ENCODE data around the gene MEGF6.

Gene MEGF6

GRCh38 chr1:3547055-3548005 is 64.0 kb downstream of the MEGF6 start:
- H3K36me3 ChIP-seq (ENCODE audit: control insufficient read depth in 2 of 2, insufficient read depth in 2 of 2, low read length in 2 of 2) = no peaks in the 10 kb centered on the region
- no peak overlapping the region for H3K27ac ChIP-seq (ENCODE audit: low read depth in 2 of 2, low read length in 2 of 2)
- H3K9ac ChIP-seq (ENCODE audit: low read depth in 1 of 2, low read length in 2 of 2) = no peak overlapping the region
- H3K27me3 ChIP-seq (ENCODE audit: control insufficient read depth in 2 of 2, insufficient read depth in 2 of 2, low read length in 2 of 2) = no peaks in the 10 kb centered on the region
- H3K4me1 ChIP-seq (ENCODE audit: control insufficient read depth in 2 of 2, insufficient read depth in 2 of 2, low read length in 2 of 2) = peaks cover 2 to 6% of the 10 kb centered on the region in 2 donors
- no peak overlapping the region for H3K4me3 ChIP-seq (ENCODE audit: low read length in 2 of 2)
- no peaks in the 10 kb centered on the region for H3K9me3 ChIP-seq (ENCODE audit: control insufficient read depth in 2 of 2, low read length in 2 of 2)

GRCh38 chr1:3546048-3546384 is 65.3 kb downstream of the MEGF6 start:
- H3K27me3 ChIP-seq (ENCODE audit: control insufficient read depth in 2 of 2, insufficient read depth in 2 of 2, low read length in 2 of 2) = no peaks in the 10 kb centered on the region
- no peak overlapping the region for H3K9ac ChIP-seq (ENCODE audit: low read depth in 1 of 2, low read length in 2 of 2)
- peaks cover 2 to 6% of the 10 kb centered on the region in 2 donors for H3K4me1 ChIP-seq (ENCODE audit: control insufficient read depth in 2 of 2, insufficient read depth in 2 of 2, low read length in 2 of 2)
- no peaks in the 10 kb centered on the region for H3K36me3 ChIP-seq (ENCODE audit: control insufficient read depth in 2 of 2, insufficient read depth in 2 of 2, low read length in 2 of 2)
- no peak overlapping the region for H3K27ac ChIP-seq (ENCODE audit: low read depth in 2 of 2, low read length in 2 of 2)
- no peak overlapping the region for H3K4me3 ChIP-seq (ENCODE audit: low read length in 2 of 2)
- H3K9me3 ChIP-seq (ENCODE audit: control insufficient read depth in 2 of 2, low read length in 2 of 2) = no peaks in the 10 kb centered on the region

GRCh38 chr1:3545363-3546047 is 65.8 kb downstream of the MEGF6 start:
- Histone ChIP-seq H3K27ac (ENCODE audit: low read depth in 2 of 2, low read length in 2 of 2) (no peak overlapping the region), H3K4me3 (ENCODE audit: low read length in 2 of 2) (no peak overlapping the region), H3K36me3 (ENCODE audit: control insufficient read depth in 2 of 2, insufficient read depth in 2 of 2, low read length in 2 of 2) (no peaks in the 10 kb centered on the region), H3K9me3 (ENCODE audit: control insufficient read depth in 2 of 2, low read length in 2 of 2) (no peaks in the 10 kb centered on the region), H3K4me1 (ENCODE audit: control insufficient read depth in 2 of 2, insufficient read depth in 2 of 2, low read length in 2 of 2) (peaks cover 2 to 6% of the 10 kb centered on the region in 2 donors), H3K9ac (ENCODE audit: low read depth in 1 of 2, low read length in 2 of 2) (no peak overlapping the region), H3K27me3 (ENCODE audit: control insufficient read depth in 2 of 2, insufficient read depth in 2 of 2, low read length in 2 of 2) (no peaks in the 10 kb centered on the region)

GRCh38 chr1:3544040-3544977 is 67.0 kb downstream of the MEGF6 start:
- no peak overlapping the region for H3K9ac ChIP-seq (ENCODE audit: low read depth in 1 of 2, low read length in 2 of 2)
- H3K36me3 ChIP-seq (ENCODE audit: control insufficient read depth in 2 of 2, insufficient read depth in 2 of 2, low read length in 2 of 2) = no peaks in the 10 kb centered on the region
- no peak overlapping the region for H3K4me3 ChIP-seq (ENCODE audit: low read length in 2 of 2)
- no peaks in the 10 kb centered on the region for H3K27me3 ChIP-seq (ENCODE audit: control insufficient read depth in 2 of 2, insufficient read depth in 2 of 2, low read length in 2 of 2)
- H3K27ac ChIP-seq (ENCODE audit: low read depth in 2 of 2, low read length in 2 of 2) = no peak overlapping the region
- peaks cover 2 to 6% of the 10 kb centered on the region in 2 donors for H3K4me1 ChIP-seq (ENCODE audit: control insufficient read depth in 2 of 2, insufficient read depth in 2 of 2, low read length in 2 of 2)
- no peaks in the 10 kb centered on the region for H3K9me3 ChIP-seq (ENCODE audit: control insufficient read depth in 2 of 2, low read length in 2 of 2)

GRCh38 chr1:3543076-3544039 is 68.0 kb downstream of the MEGF6 start:
- no peaks in the 10 kb centered on the region for H3K36me3 ChIP-seq (ENCODE audit: control insufficient read depth in 2 of 2, insufficient read depth in 2 of 2, low read length in 2 of 2)
- no peak overlapping the region for H3K27ac ChIP-seq (ENCODE audit: low read depth in 2 of 2, low read length in 2 of 2)
- peaks cover 2 to 4% of the 10 kb centered on the region in 2 donors for H3K4me1 ChIP-seq (ENCODE audit: control insufficient read depth in 2 of 2, insufficient read depth in 2 of 2, low read length in 2 of 2)
- no peaks in the 10 kb centered on the region for H3K9me3 ChIP-seq (ENCODE audit: control insufficient read depth in 2 of 2, low read length in 2 of 2)
- H3K4me3 ChIP-seq (ENCODE audit: low read length in 2 of 2) = no peak overlapping the region
- no peak overlapping the region for H3K9ac ChIP-seq (ENCODE audit: low read depth in 1 of 2, low read length in 2 of 2)
- H3K27me3 ChIP-seq (ENCODE audit: control insufficient read depth in 2 of 2, insufficient read depth in 2 of 2, low read length in 2 of 2) = no peaks in the 10 kb centered on the region

GRCh38 chr1:3542676-3543075 is 68.6 kb downstream of the MEGF6 start:
- H3K27me3 ChIP-seq (ENCODE audit: control insufficient read depth in 2 of 2, insufficient read depth in 2 of 2, low read length in 2 of 2) = no peaks in the 10 kb centered on the region
- no peak overlapping the region for H3K4me3 ChIP-seq (ENCODE audit: low read length in 2 of 2)
- no peaks in the 10 kb centered on the region for H3K4me1 ChIP-seq (ENCODE audit: control insufficient read depth in 2 of 2, insufficient read depth in 2 of 2, low read length in 2 of 2)
- no peaks in the 10 kb centered on the region for H3K9me3 ChIP-seq (ENCODE audit: control insufficient read depth in 2 of 2, low read length in 2 of 2)
- no peak overlapping the region for H3K27ac ChIP-seq (ENCODE audit: low read depth in 2 of 2, low read length in 2 of 2)
- no peaks in the 10 kb centered on the region for H3K36me3 ChIP-seq (ENCODE audit: control insufficient read depth in 2 of 2, insufficient read depth in 2 of 2, low read length in 2 of 2)
- H3K9ac ChIP-seq (ENCODE audit: low read depth in 1 of 2, low read length in 2 of 2) = no peak overlapping the region

GRCh38 chr1:3541936-3542335 is 69.4 kb downstream of the MEGF6 start:
- Histone ChIP-seq H3K36me3 (ENCODE audit: control insufficient read depth in 2 of 2, insufficient read depth in 2 of 2, low read length in 2 of 2) (no peaks in the 10 kb centered on the region), H3K4me3 (ENCODE audit: low read length in 2 of 2) (no peak overlapping the region), H3K9ac (ENCODE audit: low read depth in 1 of 2, low read length in 2 of 2) (no peak overlapping the region), H3K9me3 (ENCODE audit: control insufficient read depth in 2 of 2, low read length in 2 of 2) (no peaks in the 10 kb centered on the region), H3K4me1 (ENCODE audit: control insufficient read depth in 2 of 2, insufficient read depth in 2 of 2, low read length in 2 of 2) (no peaks in the 10 kb centered on the region), H3K27me3 (ENCODE audit: control insufficient read depth in 2 of 2, insufficient read depth in 2 of 2, low read length in 2 of 2) (no peaks in the 10 kb centered on the region), H3K27ac (ENCODE audit: low read depth in 2 of 2, low read length in 2 of 2) (no peak overlapping the region)

GRCh38 chr1:3541465-3541864 is 69.8 kb downstream of the MEGF6 start:
- H3K9me3 ChIP-seq (ENCODE audit: control insufficient read depth in 2 of 2, low read length in 2 of 2) = no peaks in the 10 kb centered on the region
- no peaks in the 10 kb centered on the region for H3K27me3 ChIP-seq (ENCODE audit: control insufficient read depth in 2 of 2, insufficient read depth in 2 of 2, low read length in 2 of 2)
- H3K9ac ChIP-seq (ENCODE audit: low read depth in 1 of 2, low read length in 2 of 2) = no peak overlapping the region
- no peak overlapping the region for H3K4me3 ChIP-seq (ENCODE audit: low read length in 2 of 2)
- H3K27ac ChIP-seq (ENCODE audit: low read depth in 2 of 2, low read length in 2 of 2) = no peak overlapping the region
- H3K4me1 ChIP-seq (ENCODE audit: control insufficient read depth in 2 of 2, insufficient read depth in 2 of 2, low read length in 2 of 2) = no peaks in the 10 kb centered on the region
- H3K36me3 ChIP-seq (ENCODE audit: control insufficient read depth in 2 of 2, insufficient read depth in 2 of 2, low read length in 2 of 2) = no peaks in the 10 kb centered on the region

GRCh38 chr1:3540876-3541275 is 70.4 kb downstream of the MEGF6 start:
- Histone ChIP-seq H3K27me3 (ENCODE audit: control insufficient read depth in 2 of 2, insufficient read depth in 2 of 2, low read length in 2 of 2) (no peaks in the 10 kb centered on the region), H3K9me3 (ENCODE audit: control insufficient read depth in 2 of 2, low read length in 2 of 2) (no peaks in the 10 kb centered on the region), H3K4me3 (ENCODE audit: low read length in 2 of 2) (no peak overlapping the region), H3K27ac (ENCODE audit: low read depth in 2 of 2, low read length in 2 of 2) (no peak overlapping the region), H3K4me1 (ENCODE audit: control insufficient read depth in 2 of 2, insufficient read depth in 2 of 2, low read length in 2 of 2) (no peaks in the 10 kb centered on the region), H3K9ac (ENCODE audit: low read depth in 1 of 2, low read length in 2 of 2) (no peak overlapping the region), H3K36me3 (ENCODE audit: control insufficient read depth in 2 of 2, insufficient read depth in 2 of 2, low read length in 2 of 2) (no peaks in the 10 kb centered on the region)
